ENCODE data around the gene HIVEP3.

GRCh38 chr1:41582351-41582750 lies 336.4 kb downstream of the HIVEP3 start:
- TF ChIP-seq CTCF (optimal IDR thresholded peaks at IDR 0.05 in 1 of 3, IDR thresholded peaks at IDR 0.05 in 1 of 3, conservative IDR thresholded peaks at IDR 0.05 in 1 of 3; ENCODE audit: extremely low read depth in 1 of 3, insufficient read depth in 2 of 3, low read length in 3 of 3) (no peak), EZH2 (IDR thresholded peaks at IDR 0.05; ENCODE audit: low read length) (no peak)

All from keratinocyte (primary cell).